GM12878 (cell line): ENCODE measurements around the gene MAPK8. TPM values are rescaled to one million over a fixed set of nuclear protein-coding genes. Genes with fewer than 3 reads are reported as not detected.
A peak's percentile ranks its signal among the peaks of the same experiment; 100 is the strongest.

Source experiments
- ATAC-seq: fragments of 200-7000 bp; cut with Tn5 transposase; 3 replicates; pipeline ENCODE4 v1.9.1; 2020; ENCODE audit warnings: mild to moderate bottlenecking, moderate library complexity
- BruUV-seq: library from RNA; stranded (reverse); fragments of 400-500 nt; replicated peaks from 2 replicates; lab custom pipeline; 2021; lab: Mats Ljungman, UMichigan
- CTCF ChIA-PET: fragments of 300-600 bp; sonication (Branson Sonifier 250); formaldehyde crosslinking; extraction: SDS; loops from one replicate; lab custom pipeline; 2021; ENCODE audit warnings: inconsistent platforms; lab: Yijun Ruan, JAX
- POLR2A ChIA-PET: fragments of 350-600 bp; formaldehyde crosslinking; extraction: SDS; loops from one replicate; lab custom pipeline; 2021; ENCODE audit warnings: inconsistent platforms; lab: Charles Lee
- RAD21 ChIA-PET: fragments of 300-600 bp; sonication (Branson Sonifier 250); formaldehyde crosslinking; loops from one replicate; lab custom pipeline; 2023; ENCODE audit warnings: antibody characterized with exemption; ENCODE audit not compliant: unreplicated experiment; lab: Charles Lee
- SMC1A ChIA-PET: fragments of 300-600 bp; sonication (Branson Sonifier 250); formaldehyde crosslinking; loops from one replicate; lab custom pipeline; 2023; ENCODE audit not compliant: unreplicated experiment, uncharacterized antibody; lab: Charles Lee
- DNase-seq: peaks from one replicate; pipeline ENCODE4 v3.0.0-alpha.2; 2011; ENCODE audit warnings: low read depth, low spot score
- FAIRE-seq: peaks from 3 replicates; lab custom pipeline; 2011; peaks lifted over from hg19 to GRCh38; lab: Jason Lieb, UNC
- H2AFZ ChIP-seq: 2 replicates; pipeline ENCODE4 v1.6.0; 2011; ENCODE audit warnings: low read depth, low read length, control low read depth; ENCODE audit not compliant: control insufficient read depth
- H3K27ac ChIP-seq: 2 replicates; pipeline ENCODE4 v1.5.1; 2011; ENCODE audit warnings: control low read depth; ENCODE audit not compliant: control insufficient read depth, insufficient read depth
- H3K27me3 ChIP-seq, 2 experiments: replicated peaks in 1 of 2; 2 replicates each; pipeline versions ENCODE4 v1.6.0 to v1.6.1; 2011; ENCODE audit warnings: low read length in 1 of 2; ENCODE audit not compliant: control insufficient read depth in 2 of 2, insufficient read depth in 2 of 2
- H3K36me3 ChIP-seq, 2 experiments: 2 replicates each; pipeline ENCODE4 v1.5.1; 2011; ENCODE audit warnings: low read length in 1 of 2; ENCODE audit not compliant: control insufficient read depth in 2 of 2, insufficient read depth in 2 of 2
- H3K4me1 ChIP-seq: 2 replicates; pipeline ENCODE4 v1.6.1; 2011; ENCODE audit warnings: mild to moderate bottlenecking, low read length, moderate library complexity, mixed read lengths; ENCODE audit not compliant: control insufficient read depth, insufficient read depth
- H3K4me2 ChIP-seq: 2 replicates; pipeline ENCODE4 v1.6.0; 2011; ENCODE audit warnings: control low read depth; ENCODE audit not compliant: control insufficient read depth, insufficient read depth
- H3K4me3 ChIP-seq: fragments of 200-600 bp; sonication (generic); 2 replicates; pipeline ENCODE4 v1.5.1; 2016
- H3K79me2 ChIP-seq: 2 replicates; pipeline ENCODE4 v1.6.0; 2011; ENCODE audit warnings: low read length; ENCODE audit not compliant: control insufficient read depth, insufficient read depth
- H3K9ac ChIP-seq: 2 replicates; pipeline ENCODE4 v1.8.0; 2011; ENCODE audit warnings: low read length, control low read depth, mixed read lengths; ENCODE audit not compliant: control insufficient read depth, insufficient read depth
- H3K9me3 ChIP-seq: replicated peaks from 3 replicates; pipeline ENCODE4 v1.5.1; 2011; ENCODE audit warnings: mild to moderate bottlenecking, low read length; ENCODE audit not compliant: control insufficient read depth, insufficient read depth
- H4K20me1 ChIP-seq: 2 replicates; pipeline ENCODE4 v1.6.0; 2011; ENCODE audit not compliant: control insufficient read depth, insufficient read depth
- ATF7 ChIP-seq: fragments of 450-650 bp; IDR thresholded peaks from 2 replicates; pipeline ENCODE4 v1.6.1; 2016; ENCODE audit warnings: low read depth, mild to moderate bottlenecking
- CBFB ChIP-seq: IDR thresholded peaks from 2 replicates; pipeline ENCODE4 v1.6.1; 2016; ENCODE audit warnings: antibody characterized with exemption, low read depth
- HCFC1 ChIP-seq: fragments of 150-350 bp; IDR thresholded peaks from 2 replicates; pipeline ENCODE4 v1.6.1; 2014; ENCODE audit warnings: low read length
- HDAC2 ChIP-seq: fragments of 200-600 bp; sonication (generic); IDR thresholded peaks from 2 replicates; pipeline ENCODE4 v1.6.1; 2017
- NR2F1 ChIP-seq: fragments of 450-650 bp; conservative IDR thresholded peaks from 2 replicates; pipeline ENCODE4 v1.6.1; 2017; ENCODE audit warnings: mild to moderate bottlenecking
- POLR2A ChIP-seq: IDR thresholded peaks from 2 replicates; pipeline ENCODE4 v1.6.1; 2011; ENCODE audit warnings: low read depth, mild to moderate bottlenecking, low read length
- RAD51 ChIP-seq: fragments of 450-650 bp; IDR thresholded peaks from 2 replicates; pipeline ENCODE4 v1.6.1; 2016; ENCODE audit warnings: moderate library complexity, mild to moderate bottlenecking, inconsistent platforms
- SMAD1 ChIP-seq: fragments of 450-650 bp; IDR thresholded peaks from 2 replicates; pipeline ENCODE4 v1.6.1; 2018; ENCODE audit warnings: mild to moderate bottlenecking, low read depth; ENCODE audit not compliant: partially characterized antibody
- TCF3 ChIP-seq: IDR thresholded peaks from 2 replicates; pipeline ENCODE4 v1.6.1; 2012; ENCODE audit warnings: low read depth, mild to moderate bottlenecking, low read length, borderline replicate concordance; ENCODE audit not compliant: insufficient read depth
- WRNIP1 ChIP-seq: IDR thresholded peaks from 2 replicates; pipeline ENCODE4 v1.6.1; 2011; ENCODE audit warnings: low read depth, low read length, improper control_type of control experiment, borderline replicate concordance
- ZNF384 ChIP-seq: IDR thresholded peaks from 2 replicates; pipeline ENCODE4 v1.6.1; 2012; ENCODE audit warnings: low read depth, mild to moderate bottlenecking, low read length, improper control_type of control experiment, borderline replicate concordance
- ZNF592 ChIP-seq: fragments of 450-650 bp; IDR thresholded peaks from 2 replicates; pipeline ENCODE4 v1.6.1; 2017; ENCODE audit warnings: mild to moderate bottlenecking, moderate library complexity
- ZNF687 ChIP-seq: fragments of 450-650 bp; IDR thresholded peaks from 2 replicates; pipeline ENCODE4 v1.6.1; 2017; ENCODE audit warnings: mild to moderate bottlenecking, moderate library complexity
- WGBS: methylation state at CpG from one replicate; pipeline ENCODE4 v1.1.6; 2016; ENCODE audit warnings: low lambda C conversion rate; ENCODE audit not compliant: insufficient replicate concordance, insufficient coverage; ENCODE audit errors: missing lambda C conversion rate; 5-methylcytosine and 5-hydroxymethylcytosine counted together
- in situ Hi-C: fragments of 300-500 bp; cut with MboI; formaldehyde crosslinking; loops from 9 replicates; pipeline ENCODE4 v1.14.3; 2018; ENCODE audit warnings: mixed read lengths
- intact Hi-C: fragments of 100-400 bp; cut with micrococcal nuclease; formaldehyde crosslinking; loops from one replicate; pipeline ENCODE4 v1.14.2; 2022; ENCODE audit not compliant: unreplicated experiment
- polyA plus RNA-seq, 11 experiments: library from polyadenylated mRNA; depleted of rRNA in 4 of 11; unstranded in 6 of 11; stranded (reverse) in 5 of 11; fragments of >200 nt; fragmentation: Nextera tagmentation in 4 of 11; fragmentation: Illumina TruSeq in 1 of 11; extraction: Ambion mirVana in 4 of 11; extraction: Trizol in 1 of 11; gene quantifications; 1 replicate in 1 of 11; 2 replicates in 10 of 11; pipeline versions ENCODE4 v1.2.1 to v1.2.3, GENCODE V29; 2011 to 2016; ENCODE audit warnings: inconsistent platforms in 2 of 11, missing spikeins in 2 of 11, low read depth in 1 of 11
- total RNA-seq, 4 experiments: library from RNA; depleted of rRNA in 3 of 4; stranded (reverse); fragments of >200 nt in 3 of 4; fragmentation: Illumina TruSeq in 1 of 4; extraction: Trizol in 1 of 4; gene quantifications; 2 replicates each; pipeline versions ENCODE4 v1.2.1 to v1.2.3, GENCODE V29; 2013 to 2021

MAPK8 gene
- total and polyA plus RNA-seq, 10 of the 15 experiments (the other 5 are each of a cell fraction or from before 2014, with no cell fraction given), result 3.9 to 102 (median 40.0) TPM

- FAIRE-seq, result peak; percentile 75
- H2AFZ ChIP-seq, result peak overlapping the region; percentile 56
- TF ChIP-seq ZNF687 (peak; percentile 88), RAD51 (0 out of 2 replicates have a peak, but pooled peaks have one; percentile 11), SMAD1 (no peak), POLR2A (no peak), TCF3 (no peak), ATF7 (peak; percentile 13; the same call in 1 of the 2 replicates), ZNF592 (peak; percentile 48; the same call in 1 of the 2 replicates), HCFC1 (no peak), HDAC2 (no peak), CBFB (peak; percentile 49; the same call in 1 of the 2 replicates), NR2F1 (peak; percentile 90), ZNF384 (no peak), WRNIP1 (0 out of 2 replicates have a peak, but pooled peaks have one; percentile 53)
These were observed 16.8 kb upstream of the MAPK8 start for GRCh38 chr10:48289501-48290238.

More at GRCh38 chr10:48289501-48290238, 16.8 kb upstream of the MAPK8 start:
- DNase-seq (no peak), ATAC-seq (peak; percentile 60)
- intact Hi-C loops (loop anchor here (1.0 to 5.0 kb wide), 3 partner anchors 13 to 383 kb away; no protein-coding TSS in a partner anchor), in situ Hi-C loops (no loop called here)
- H3K27me3 ChIP-seq, result no peaks in the 10 kb centered on the region
- no TSS peak for BruUV-seq
- H3K79me2 ChIP-seq, result no peaks in the 10 kb centered on the region
- H3K9me3 ChIP-seq, result peaks cover 2% of the 10 kb centered on the region; the same call in 2 of the 3 replicates
- H3K4me1 ChIP-seq, result peaks cover 34% of the 10 kb centered on the region
- ChIA-PET POLR2A (interaction anchor here (1.0 to 6.7 kb wide), 3 partner anchors 12 to 15 kb away, joined by 4 to 43 read pairs (median 10); no protein-coding TSS in a partner anchor), RAD21 (interaction anchor here (0.6 to 5.2 kb wide), 13 partner anchors 10 to 88 kb away, joined by 3 to 45 read pairs (median 4); partner anchors contain the start of gene FRMPD2), CTCF (interaction anchor here (0.6 to 6.2 kb wide), 29 partner anchors 8 to 1401 kb away, joined by 3 to 87 read pairs (median 4); partner anchors contain the start of gene MAPK8), SMC1A (interaction anchor here (0.9 to 8.0 kb wide), 19 partner anchors 12 to 110 kb away, joined by 3 to 87 read pairs (median 5); partner anchors contain the start of gene FRMPD2)
- H3K27ac ChIP-seq, result no peak overlapping the region
- H3K36me3 ChIP-seq, result no peaks in the 10 kb centered on the region
- no peak overlapping the region for H3K4me2 ChIP-seq
- no peaks in the 10 kb centered on the region for H4K20me1 ChIP-seq
- H3K9ac ChIP-seq, result no peak overlapping the region
- H3K4me3 ChIP-seq, result no peak overlapping the region
- WGBS, result 14% methylated on average over 9 of the region's 9 CpGs
